Measurements from ENCODE around the gene OVAAL. TPM values are rescaled to one million over a fixed set of nuclear protein-coding genes. Genes with fewer than 3 reads are reported as not detected.

Gene OVAAL
- total and polyA plus RNA-seq, 2 donors (not counting 3 experiments of a cell fraction or from before 2014, with no cell fraction given): 0.04 TPM; not detected in 1

- Histone ChIP-seq H3K4me3 (replicated peaks in 1 of 3; ENCODE audit: insufficient read depth in 1 of 3, low read depth in 1 of 3, low read length in 3 of 3) (no peak overlapping the region), H3K36me3 (ENCODE audit: control insufficient read depth in 2 of 2, extremely low read depth in 1 of 2, insufficient read depth in 2 of 2, low read length in 2 of 2) (no peaks in the 10 kb centered on the region), H3K9me1 (replicated peaks; ENCODE audit: control insufficient read depth, extremely low read depth, insufficient read depth, low read length) (no peaks in the 10 kb centered on the region), H3K9ac (replicated peaks; ENCODE audit: extremely low read depth, insufficient read depth, low read length) (no peak overlapping the region), H3K27me3 (ENCODE audit: control insufficient read depth in 2 of 2, insufficient read depth in 2 of 2, low read length in 2 of 2) (no peaks in the 10 kb centered on the region), H2AFZ (ENCODE audit: low read depth, low read length) (peak overlapping the region; percentile 96), H3K79me2 (ENCODE audit: control insufficient read depth, insufficient read depth, low read length) (no peaks in the 10 kb centered on the region), H3K9me3 (replicated peaks; ENCODE audit: control insufficient read depth, insufficient read depth, low read length) (no peaks in the 10 kb centered on the region), H3K27ac (ENCODE audit: insufficient read depth, low read depth, low read length) (peak overlapping the region; percentile 32), H3K4me2 (ENCODE audit: insufficient read depth, low read length) (peak overlapping the region; percentile 54), H4K20me1 (replicated peaks; ENCODE audit: control insufficient read depth, extremely low read depth, insufficient read depth, low read length) (no peaks in the 10 kb centered on the region), H3K4me1 (ENCODE audit: control insufficient read depth, extremely low read depth, insufficient read depth, low read length) (peaks cover 27% of the 10 kb centered on the region)
- DNase-seq (ENCODE audit: low read depth, low spot score) (peak; percentile 80), FAIRE-seq (peak; percentile 88)
- TF ChIP-seq POLR2A (IDR thresholded peaks at IDR 0.05; ENCODE audit: low read depth, low read length) (peak; percentile 25), POLR2AphosphoS5 (IDR thresholded peaks at IDR 0.05; ENCODE audit: insufficient read depth, low read depth, low read length) (peak; percentile 47), FOS (IDR thresholded peaks at IDR 0.05; ENCODE audit: borderline replicate concordance, insufficient read depth, low read length) (no peak)
- ChIA-PET POLR2A (no interaction called here), CTCF (interaction anchor here (1.3 to 14.3 kb wide), 5 partner anchors 9 to 351 kb away, joined by 3 to 247 read pairs (median 9); no protein-coding TSS in a partner anchor)
- intact Hi-C loops (cut with micrococcal nuclease) (loop anchor here (1.0 to 5.0 kb wide), 6 partner anchors 10 to 637 kb away; partner anchors contain the start of genes IER5 and XPR1), dilution Hi-C loops (cut with MboI; ENCODE audit: extremely low pct_ligation_motif_present, low sequenced_read_pairs) (no loop called here)
- BruUV-seq (replicated peaks): no TSS peak
These were observed 28.3 kb upstream of the OVAAL start for GRCh38 chr1:180530501-180530900.

- dilution Hi-C loops (cut with MboI; ENCODE audit: extremely low pct_ligation_motif_present, low sequenced_read_pairs): no loop called here
- no peaks in the 10 kb centered on the region for H4K20me1 ChIP-seq (replicated peaks; ENCODE audit: control insufficient read depth, extremely low read depth, insufficient read depth, low read length)
- FAIRE-seq: no peak
- H3K9me1 ChIP-seq (replicated peaks; ENCODE audit: control insufficient read depth, extremely low read depth, insufficient read depth, low read length): no peaks in the 10 kb centered on the region
- POLR2A ChIA-PET: no interaction called here
- no peak overlapping the region for H3K4me2 ChIP-seq (ENCODE audit: insufficient read depth, low read length)
- DNase-seq (ENCODE audit: low read depth, low spot score): no peak
- no peaks in the 10 kb centered on the region for H3K79me2 ChIP-seq (ENCODE audit: control insufficient read depth, insufficient read depth, low read length)
- H3K9ac ChIP-seq (replicated peaks; ENCODE audit: extremely low read depth, insufficient read depth, low read length): no peak overlapping the region
- intact Hi-C loops (cut with micrococcal nuclease): loop anchor here (1.0 to 5.0 kb wide), 6 partner anchors 17 to 634 kb away; partner anchors contain the start of gene IER5
- CTCF ChIA-PET: interaction anchor here (0.6 to 14.3 kb wide), 13 partner anchors 9 to 610 kb away, joined by 3 to 247 read pairs (median 4); partner anchors contain the start of gene ACBD6
- H3K27ac ChIP-seq (ENCODE audit: insufficient read depth, low read depth, low read length): no peak overlapping the region
- H3K9me3 ChIP-seq (replicated peaks; ENCODE audit: control insufficient read depth, insufficient read depth, low read length): no peaks in the 10 kb centered on the region
- no TSS peak for BruUV-seq (replicated peaks)
- H3K4me3 ChIP-seq (replicated peaks in 1 of 3; ENCODE audit: insufficient read depth in 1 of 3, low read depth in 1 of 3, low read length in 3 of 3): no peak overlapping the region
- H3K27me3 ChIP-seq (ENCODE audit: control insufficient read depth in 2 of 2, insufficient read depth in 2 of 2, low read length in 2 of 2): peaks cover 6 to 13% of the 10 kb centered on the region in 2 experiments
- H2AFZ ChIP-seq (ENCODE audit: low read depth, low read length): peak overlapping the region; percentile 55
- H3K4me1 ChIP-seq (ENCODE audit: control insufficient read depth, extremely low read depth, insufficient read depth, low read length): peaks cover 20% of the 10 kb centered on the region
- no peaks in the 10 kb centered on the region for H3K36me3 ChIP-seq (ENCODE audit: control insufficient read depth in 2 of 2, extremely low read depth in 1 of 2, insufficient read depth in 2 of 2, low read length in 2 of 2)
- no peak for TF ChIP-seq EZH2 (IDR thresholded peaks at IDR 0.05; ENCODE audit: borderline replicate concordance, low read depth, low read length, severe bottlenecking)
- TF ChIP-seq CTCF (IDR thresholded peaks at IDR 0.05; ENCODE audit: extremely low read depth in 1 of 2, insufficient read depth in 1 of 2, low read depth in 1 of 2, low read length in 2 of 2): no peak
- TF ChIP-seq MYC (IDR thresholded peaks at IDR 0.05; ENCODE audit: low read depth, low read length): no peak
- no peak for TF ChIP-seq JUN (IDR thresholded peaks at IDR 0.05; ENCODE audit: borderline replicate concordance, insufficient read depth, insufficient read length, low read depth)
- no peak for TF ChIP-seq MAX (IDR thresholded peaks at IDR 0.05; ENCODE audit: insufficient read depth, insufficient read length)
- no peak for TF ChIP-seq POLR2A (IDR thresholded peaks at IDR 0.05; ENCODE audit: low read depth, low read length)
- no peak for TF ChIP-seq POLR2AphosphoS5 (IDR thresholded peaks at IDR 0.05; ENCODE audit: insufficient read depth, low read depth, low read length)
- TF ChIP-seq FOS (IDR thresholded peaks at IDR 0.05; ENCODE audit: borderline replicate concordance, insufficient read depth, low read length): no peak
- TF ChIP-seq GATA2 (IDR thresholded peaks at IDR 0.05; ENCODE audit: insufficient read depth, insufficient read length, low read depth, low read length): no peak
These were observed 25.9 kb upstream of the OVAAL start for GRCh38 chr1:180532854-180533253.
